HepG2 (cell line): Measurements from ENCODE around the gene CCDC102B. TPM values are rescaled to one million over a fixed set of nuclear protein-coding genes. Genes with fewer than 3 reads are reported as not detected.

ENCODE experiments used
- ARNTL ChIP-seq: sonication (generic); formaldehyde crosslinking; IDR thresholded peaks from 2 replicates; pipeline ENCODE4 v1.4.0; 2020; ENCODE audit warnings: mild to moderate bottlenecking, missing genetic modification reagents
- ATF3 ChIP-seq: sonication (generic); formaldehyde crosslinking; IDR thresholded peaks from 2 replicates; pipeline ENCODE4 v1.4.0; 2020; ENCODE audit warnings: missing genetic modification reagents
- ETS1 ChIP-seq: sonication (generic); formaldehyde crosslinking; IDR thresholded peaks from 2 replicates; pipeline ENCODE4 v1.4.0; 2020; ENCODE audit warnings: missing genetic modification reagents
- FOXM1 ChIP-seq: sonication (generic); formaldehyde crosslinking; IDR thresholded peaks from 2 replicates; pipeline ENCODE4 v1.5.0; 2020; ENCODE audit warnings: missing genetic modification reagents
- GABPB1 ChIP-seq: IDR thresholded peaks from 2 replicates; pipeline ENCODE4 v1.6.1; 2016; ENCODE audit warnings: mild to moderate bottlenecking, missing genetic modification reagents, moderate library complexity, missing compliant biosample characterization
- HDAC6 ChIP-seq: fragments of 200-600 bp; sonication (generic); IDR thresholded peaks from 2 replicates; pipeline ENCODE4 v1.7.0; 2017; ENCODE audit warnings: mild to moderate bottlenecking, antibody characterized with exemption, low read length, low read depth
- IRX3 ChIP-seq: sonication (generic); formaldehyde crosslinking; IDR thresholded peaks from 2 replicates; pipeline ENCODE4 v1.8.1; 2023; ENCODE audit warnings: mild to moderate bottlenecking, low read depth, missing genetic modification reagents, borderline replicate concordance
- JARID2 ChIP-seq: sonication (generic); formaldehyde crosslinking; IDR thresholded peaks from 2 replicates; pipeline ENCODE4 v1.8.1; 2023; ENCODE audit warnings: missing genetic modification reagents, inconsistent platforms; ENCODE audit not compliant: insufficient replicate concordance
- MAFK ChIP-seq, 2 experiments: IDR thresholded peaks in 1 of 2; conservative IDR thresholded peaks in 1 of 2; 2 replicates each; pipeline ENCODE4 v1.6.1; 2011; ENCODE audit warnings: improper control_type of control experiment in 2 of 2, low read length in 2 of 2
- PCBP1 ChIP-seq: fragments of 200-400 bp; formaldehyde crosslinking; IDR thresholded peaks from 2 replicates; pipeline ENCODE4 v1.6.1; 2017; ENCODE audit warnings: mild to moderate bottlenecking, low read depth, low read length, borderline replicate concordance
- RXRB ChIP-seq: IDR thresholded peaks from 2 replicates; pipeline ENCODE4 v1.6.1; 2016; ENCODE audit warnings: borderline replicate concordance, missing genetic modification reagents, missing compliant biosample characterization
- SAP130 ChIP-seq: IDR thresholded peaks from 2 replicates; pipeline ENCODE4 v1.6.1; 2016; ENCODE audit warnings: low read depth
- SOX5 ChIP-seq: IDR thresholded peaks from 2 replicates; pipeline ENCODE4 v1.6.1; 2016; ENCODE audit warnings: borderline replicate concordance
- ZBTB7B ChIP-seq: sonication (generic); formaldehyde crosslinking; IDR thresholded peaks from 2 replicates; pipeline ENCODE4 v1.4.0; 2020; ENCODE audit warnings: missing genetic modification reagents
- ZMAT3 ChIP-seq: sonication (generic); formaldehyde crosslinking; conservative IDR thresholded peaks from 2 replicates; pipeline ENCODE4 v1.7.0; 2021; ENCODE audit warnings: missing genetic modification reagents
- ZNF18 ChIP-seq: sonication (generic); formaldehyde crosslinking; IDR thresholded peaks from 2 replicates; pipeline ENCODE4 v1.8.0; 2022; ENCODE audit warnings: mild to moderate bottlenecking, missing genetic modification reagents; ENCODE audit not compliant: insufficient replicate concordance
- ZNF451 ChIP-seq: sonication (generic); formaldehyde crosslinking; IDR thresholded peaks from 2 replicates; pipeline ENCODE4 v1.5.0; 2020; ENCODE audit warnings: mild to moderate bottlenecking, missing genetic modification reagents
- ZNF562 ChIP-seq: sonication (generic); formaldehyde crosslinking; IDR thresholded peaks from 2 replicates; pipeline ENCODE4 v1.8.0; 2022; ENCODE audit warnings: missing genetic modification reagents, borderline replicate concordance
- ZNF605 ChIP-seq: sonication (generic); formaldehyde crosslinking; IDR thresholded peaks from 2 replicates; pipeline ENCODE4 v1.8.0; 2022; ENCODE audit warnings: mild to moderate bottlenecking, missing genetic modification reagents
- ZNF776 ChIP-seq: sonication (generic); formaldehyde crosslinking; IDR thresholded peaks from 2 replicates; pipeline ENCODE4 v1.4.0; 2020; ENCODE audit warnings: mild to moderate bottlenecking, missing genetic modification reagents
- polyA plus RNA-seq, 8 experiments: library from polyadenylated mRNA; depleted of rRNA in 3 of 8; stranded (reverse) in 7 of 8; unstranded in 1 of 8; fragments of >200 nt; fragmentation: Illumina TruSeq in 4 of 8; extraction: Trizol in 4 of 8; gene quantifications; 2 replicates each; pipeline versions ENCODE4 v1.2.1 to v1.2.3, GENCODE V29; 2011 to 2016; ENCODE audit warnings: low read depth in 4 of 8, missing spikeins in 1 of 8, mixed read lengths in 1 of 8; ENCODE audit not compliant: insufficient read depth in 1 of 8
- total RNA-seq, 5 experiments: library from RNA; depleted of rRNA; stranded (reverse); fragments of >200 nt; fragmentation: Illumina TruSeq; extraction: Trizol; gene quantifications; 2 replicates each; pipeline ENCODE4 v1.2.3, GENCODE V29; 2016; ENCODE audit warnings: low read depth in 1 of 5
- TF ChIP-seq, protein P1 (sequence below): sonication (generic); formaldehyde crosslinking; IDR thresholded peaks from 2 replicates; pipeline ENCODE4 v1.4.0; 2020; ENCODE audit warnings: mild to moderate bottlenecking, missing genetic modification reagents
- TF ChIP-seq, protein P2 (sequence below): sonication (generic); formaldehyde crosslinking; IDR thresholded peaks from 2 replicates; pipeline ENCODE4 v1.8.1; 2023; ENCODE audit warnings: missing genetic modification reagents, mild to moderate bottlenecking, borderline replicate concordance
- TF ChIP-seq, protein P3 (sequence below): sonication (generic); formaldehyde crosslinking; IDR thresholded peaks from 2 replicates; pipeline ENCODE4 v1.4.0; 2020; ENCODE audit warnings: missing genetic modification reagents; ENCODE audit errors: not compliant biosample characterization

The CCDC102B gene
- total and polyA plus RNA-seq, 2 of the 13 experiments (the other 11 are each of a cell fraction or from before 2014, with no cell fraction given): 2.3 to 3.7 TPM

DNA sequence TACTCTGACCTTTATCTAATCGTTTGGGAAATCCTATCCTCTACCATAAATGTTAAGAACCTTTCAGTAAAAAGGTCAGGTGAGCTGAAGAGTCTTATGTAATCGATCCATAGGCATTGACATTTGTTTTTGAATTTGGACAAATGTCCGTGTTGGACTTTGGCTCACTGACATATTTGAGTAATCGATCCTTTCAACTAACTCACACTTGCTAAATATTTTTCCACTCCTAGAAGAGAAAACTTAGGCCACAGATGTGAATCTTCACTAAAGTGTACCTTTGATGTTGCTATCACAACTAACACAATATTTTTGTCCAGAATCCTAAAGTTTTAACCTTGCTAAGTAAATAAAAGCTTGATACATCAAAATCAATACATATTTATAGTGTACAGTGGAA, 89.5 kb downstream of the CCDC102B start (continued):
- TF ChIP-seq GABPB1 (CRISPR knock-in tag): no peak
- no peak for TF ChIP-seq ETS1 (CRISPR knock-in tag)
- no peak for TF ChIP-seq FOXM1 (CRISPR knock-in tag)
- TF ChIP-seq SOX5 (CRISPR knock-in tag): peak; percentile 86
- TF ChIP-seq ZMAT3 (CRISPR knock-in tag): no peak
- no peak for TF ChIP-seq MAFK (conservative IDR thresholded peaks at IDR 0.05 in 1 of 2, IDR thresholded peaks at IDR 0.05 in 1 of 2; ENCODE audit: low read length in 2 of 2)
- no peak for TF ChIP-seq HDAC6
- no peak for TF ChIP-seq ATF3 (CRISPR knock-in tag)
- no peak for TF ChIP-seq PCBP1
- TF ChIP-seq ZNF562 (CRISPR knock-in tag): no peak
- TF ChIP-seq RXRB (CRISPR knock-in tag): peak; percentile 85
- TF ChIP-seq IRX3 (CRISPR knock-in tag): no peak
- TF ChIP-seq, protein P1, sequence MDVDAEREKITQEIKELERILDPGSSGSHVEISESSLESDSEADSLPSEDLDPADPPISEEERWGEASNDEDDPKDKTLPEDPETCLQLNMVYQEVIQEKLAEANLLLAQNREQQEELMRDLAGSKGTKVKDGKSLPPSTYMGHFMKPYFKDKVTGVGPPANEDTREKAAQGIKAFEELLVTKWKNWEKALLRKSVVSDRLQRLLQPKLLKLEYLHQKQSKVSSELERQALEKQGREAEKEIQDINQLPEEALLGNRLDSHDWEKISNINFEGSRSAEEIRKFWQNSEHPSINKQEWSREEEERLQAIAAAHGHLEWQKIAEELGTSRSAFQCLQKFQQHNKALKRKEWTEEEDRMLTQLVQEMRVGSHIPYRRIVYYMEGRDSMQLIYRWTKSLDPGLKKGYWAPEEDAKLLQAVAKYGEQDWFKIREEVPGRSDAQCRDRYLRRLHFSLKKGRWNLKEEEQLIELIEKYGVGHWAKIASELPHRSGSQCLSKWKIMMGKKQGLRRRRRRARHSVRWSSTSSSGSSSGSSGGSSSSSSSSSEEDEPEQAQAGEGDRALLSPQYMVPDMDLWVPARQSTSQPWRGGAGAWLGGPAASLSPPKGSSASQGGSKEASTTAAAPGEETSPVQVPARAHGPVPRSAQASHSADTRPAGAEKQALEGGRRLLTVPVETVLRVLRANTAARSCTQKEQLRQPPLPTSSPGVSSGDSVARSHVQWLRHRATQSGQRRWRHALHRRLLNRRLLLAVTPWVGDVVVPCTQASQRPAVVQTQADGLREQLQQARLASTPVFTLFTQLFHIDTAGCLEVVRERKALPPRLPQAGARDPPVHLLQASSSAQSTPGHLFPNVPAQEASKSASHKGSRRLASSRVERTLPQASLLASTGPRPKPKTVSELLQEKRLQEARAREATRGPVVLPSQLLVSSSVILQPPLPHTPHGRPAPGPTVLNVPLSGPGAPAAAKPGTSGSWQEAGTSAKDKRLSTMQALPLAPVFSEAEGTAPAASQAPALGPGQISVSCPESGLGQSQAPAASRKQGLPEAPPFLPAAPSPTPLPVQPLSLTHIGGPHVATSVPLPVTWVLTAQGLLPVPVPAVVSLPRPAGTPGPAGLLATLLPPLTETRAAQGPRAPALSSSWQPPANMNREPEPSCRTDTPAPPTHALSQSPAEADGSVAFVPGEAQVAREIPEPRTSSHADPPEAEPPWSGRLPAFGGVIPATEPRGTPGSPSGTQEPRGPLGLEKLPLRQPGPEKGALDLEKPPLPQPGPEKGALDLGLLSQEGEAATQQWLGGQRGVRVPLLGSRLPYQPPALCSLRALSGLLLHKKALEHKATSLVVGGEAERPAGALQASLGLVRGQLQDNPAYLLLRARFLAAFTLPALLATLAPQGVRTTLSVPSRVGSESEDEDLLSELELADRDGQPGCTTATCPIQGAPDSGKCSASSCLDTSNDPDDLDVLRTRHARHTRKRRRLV (CRISPR knock-in tag): no peak
- TF ChIP-seq ZBTB7B (CRISPR knock-in tag): no peak
- TF ChIP-seq ARNTL (CRISPR knock-in tag): no peak
- TF ChIP-seq ZNF776 (CRISPR knock-in tag): no peak
- TF ChIP-seq ZNF18 (CRISPR knock-in tag): no peak
- peak; percentile 32; the same call in 1 of the 2 replicates for TF ChIP-seq SAP130 (CRISPR knock-in tag)
- TF ChIP-seq JARID2 (CRISPR knock-in tag): no peak
- TF ChIP-seq ZNF605 (CRISPR knock-in tag): no peak
- no peak for TF ChIP-seq ZNF451 (CRISPR knock-in tag)
- TF ChIP-seq, protein P2, sequence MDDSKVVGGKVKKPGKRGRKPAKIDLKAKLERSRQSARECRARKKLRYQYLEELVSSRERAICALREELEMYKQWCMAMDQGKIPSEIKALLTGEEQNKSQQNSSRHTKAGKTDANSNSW (CRISPR knock-in tag): no peak
- TF ChIP-seq, protein P3, sequence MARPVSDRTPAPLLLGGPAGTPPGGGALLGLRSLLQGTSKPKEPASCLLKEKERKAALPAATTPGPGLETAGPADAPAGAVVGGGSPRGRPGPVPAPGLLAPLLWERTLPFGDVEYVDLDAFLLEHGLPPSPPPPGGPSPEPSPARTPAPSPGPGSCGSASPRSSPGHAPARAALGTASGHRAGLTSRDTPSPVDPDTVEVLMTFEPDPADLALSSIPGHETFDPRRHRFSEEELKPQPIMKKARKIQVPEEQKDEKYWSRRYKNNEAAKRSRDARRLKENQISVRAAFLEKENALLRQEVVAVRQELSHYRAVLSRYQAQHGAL (CRISPR knock-in tag): no peak
